HEK293T (cell line): ENCODE results near the gene YKT6.

Experiments
- ARNT ChIP-seq: fragments of 450-650 bp; IDR thresholded peaks from 2 replicates; pipeline ENCODE4 v1.6.1; 2017; ENCODE audit warnings: mild to moderate bottlenecking
- BHLHE40 ChIP-seq: fragments of 450-650 bp; IDR thresholded peaks from 2 replicates; pipeline ENCODE4 v1.6.1; 2016; ENCODE audit warnings: mild to moderate bottlenecking, moderate library complexity, borderline replicate concordance
- CTBP1 ChIP-seq: fragments of 450-650 bp; IDR thresholded peaks from 2 replicates; pipeline ENCODE4 v1.6.1; 2016; ENCODE audit warnings: borderline replicate concordance
- ELF4 ChIP-seq: fragments of 450-650 bp; IDR thresholded peaks from 2 replicates; pipeline ENCODE4 v1.6.1; 2017; ENCODE audit warnings: antibody characterized with exemption
- FOXK2 ChIP-seq: fragments of 450-650 bp; IDR thresholded peaks from 2 replicates; pipeline ENCODE4 v1.6.1; 2016; ENCODE audit warnings: mild to moderate bottlenecking
- FOXM1 ChIP-seq: fragments of 450-650 bp; IDR thresholded peaks from 2 replicates; pipeline ENCODE4 v1.6.1; 2017; ENCODE audit warnings: mild to moderate bottlenecking, borderline replicate concordance
- HDGF ChIP-seq: fragments of 450-650 bp; IDR thresholded peaks from 2 replicates; pipeline ENCODE4 v1.6.1; 2017; ENCODE audit warnings: antibody characterized with exemption, borderline replicate concordance
- L3MBTL2 ChIP-seq: fragments of 450-650 bp; conservative IDR thresholded peaks from 2 replicates; pipeline ENCODE4 v1.6.1; 2016; ENCODE audit warnings: mild to moderate bottlenecking
- LEF1 ChIP-seq: fragments of 450-650 bp; IDR thresholded peaks from 2 replicates; pipeline ENCODE4 v1.6.1; 2017; ENCODE audit warnings: mild to moderate bottlenecking, borderline replicate concordance
- SP1 ChIP-seq: fragments of 450-650 bp; IDR thresholded peaks from 2 replicates; pipeline ENCODE4 v1.6.1; 2017
- TF ChIP-seq, protein P1 (sequence below): fragments of 450-650 bp; IDR thresholded peaks from 2 replicates; pipeline ENCODE4 v1.6.1; 2016

DNA sequence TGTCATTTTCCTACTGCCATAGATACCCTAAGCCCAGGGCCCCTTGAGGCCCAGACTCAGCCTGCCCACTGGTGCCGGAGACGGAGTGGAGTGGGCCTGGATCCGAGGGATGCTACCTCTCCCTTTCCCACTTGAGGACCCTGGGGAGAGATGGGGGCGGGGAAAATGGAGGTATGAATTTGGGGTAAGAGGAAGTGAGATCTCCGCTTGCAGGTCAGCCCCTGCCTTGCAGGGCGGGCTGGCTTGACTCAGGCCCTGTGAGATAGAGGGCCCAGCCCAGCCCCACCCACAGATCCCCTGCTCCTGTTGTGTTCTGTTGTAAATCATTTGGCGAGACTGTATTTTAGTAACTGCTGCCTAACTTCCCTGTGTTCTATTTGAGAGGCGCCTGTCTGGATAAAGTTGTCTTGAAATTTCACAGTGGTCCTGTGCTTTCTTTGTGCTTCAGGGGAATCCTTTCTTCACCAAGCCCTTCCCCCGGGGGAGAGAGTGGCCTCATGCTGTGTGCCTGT is 13.2 kb downstream of the YKT6 start:
- TF ChIP-seq BHLHE40 (no peak), SP1 (no peak), FOXM1 (no peak), LEF1 (no peak), ELF4 (no peak), HDGF (no peak), FOXK2 (no peak), ARNT (no peak), CTBP1 (no peak), L3MBTL2 (no peak)
- TF ChIP-seq, protein P1, sequence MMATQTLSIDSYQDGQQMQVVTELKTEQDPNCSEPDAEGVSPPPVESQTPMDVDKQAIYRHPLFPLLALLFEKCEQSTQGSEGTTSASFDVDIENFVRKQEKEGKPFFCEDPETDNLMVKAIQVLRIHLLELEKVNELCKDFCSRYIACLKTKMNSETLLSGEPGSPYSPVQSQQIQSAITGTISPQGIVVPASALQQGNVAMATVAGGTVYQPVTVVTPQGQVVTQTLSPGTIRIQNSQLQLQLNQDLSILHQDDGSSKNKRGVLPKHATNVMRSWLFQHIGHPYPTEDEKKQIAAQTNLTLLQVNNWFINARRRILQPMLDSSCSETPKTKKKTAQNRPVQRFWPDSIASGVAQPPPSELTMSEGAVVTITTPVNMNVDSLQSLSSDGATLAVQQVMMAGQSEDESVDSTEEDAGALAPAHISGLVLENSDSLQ: no peak
